Heart left ventricle (tissue), 13 donors: ENCODE measurements around the gene OR5AK2.

Source experiments
- CTCF ChIP-seq, 12 donors: fragments of 200-600 bp; sonication (generic) in 4 of 12; IDR thresholded peaks; one replicate each; pipeline versions ENCODE4 v1.5.0 to v1.8.0; 2018 to 2022; ENCODE audit warnings: antibody characterized with exemption in 12 of 12, mild to moderate bottlenecking in 5 of 12
- POLR2A ChIP-seq, 2 donors: fragments of 450-650 bp; IDR thresholded peaks; one replicate each; pipeline ENCODE4 v1.6.1; 2017; ENCODE audit warnings: antibody characterized with exemption in 2 of 2, mild to moderate bottlenecking in 2 of 2, moderate library complexity in 2 of 2
- donor health status: ischemic (EF 13 %, LVEDD 7.1; RV severe dilation, severe dysfunction).
- donor health status: DM: no; HTN: yes; CAD: no.
- donor health status: DM: no; HTN: no; CAD: no.
- donor health status: ischemic (EF 25% LVEDD 6.9; RV normal size, moderate dysfunction).
- donor health status: ischemic (EF 25% LVEDD 5.7; RV mildly dilated, moderate dysfunction).
- donor health status: ischemic (EF 35%, LVEDD 5.7; RV mildly dilated, moderate dysfunction).
- donor health status: nonischemic (EF 11% LVEDD 7.7; RV severe dilation, severe dysfunction).
- donor health status: DM: yes; HTN: yes; CAD: no.
- donor health status: PGD.
- donor health status: ischemic (EF 29% LVEDD 5.4; RV normal size, mild dysfunction).
- donor health status: nonischemic (EF 23%, LVEDD 6.1; RV moderate dilation, normal function).

- TF ChIP-seq CTCF (IDR thresholded peaks at IDR 0.05): no peak
- no peak for TF ChIP-seq POLR2A (IDR thresholded peaks at IDR 0.05)
Observed at GRCh38 chr11:57031556-57031955, 42.8 kb downstream of the OR5AK2 start.
